Measurements from ENCODE around the gene PLA2G4B. TPM values are rescaled to one million over a fixed set of nuclear protein-coding genes. Genes with fewer than 3 reads are reported as not detected.

PLA2G4B gene
- polyA plus RNA-seq, 2 donors, result 31.6 to 48.1 TPM

DNA sequence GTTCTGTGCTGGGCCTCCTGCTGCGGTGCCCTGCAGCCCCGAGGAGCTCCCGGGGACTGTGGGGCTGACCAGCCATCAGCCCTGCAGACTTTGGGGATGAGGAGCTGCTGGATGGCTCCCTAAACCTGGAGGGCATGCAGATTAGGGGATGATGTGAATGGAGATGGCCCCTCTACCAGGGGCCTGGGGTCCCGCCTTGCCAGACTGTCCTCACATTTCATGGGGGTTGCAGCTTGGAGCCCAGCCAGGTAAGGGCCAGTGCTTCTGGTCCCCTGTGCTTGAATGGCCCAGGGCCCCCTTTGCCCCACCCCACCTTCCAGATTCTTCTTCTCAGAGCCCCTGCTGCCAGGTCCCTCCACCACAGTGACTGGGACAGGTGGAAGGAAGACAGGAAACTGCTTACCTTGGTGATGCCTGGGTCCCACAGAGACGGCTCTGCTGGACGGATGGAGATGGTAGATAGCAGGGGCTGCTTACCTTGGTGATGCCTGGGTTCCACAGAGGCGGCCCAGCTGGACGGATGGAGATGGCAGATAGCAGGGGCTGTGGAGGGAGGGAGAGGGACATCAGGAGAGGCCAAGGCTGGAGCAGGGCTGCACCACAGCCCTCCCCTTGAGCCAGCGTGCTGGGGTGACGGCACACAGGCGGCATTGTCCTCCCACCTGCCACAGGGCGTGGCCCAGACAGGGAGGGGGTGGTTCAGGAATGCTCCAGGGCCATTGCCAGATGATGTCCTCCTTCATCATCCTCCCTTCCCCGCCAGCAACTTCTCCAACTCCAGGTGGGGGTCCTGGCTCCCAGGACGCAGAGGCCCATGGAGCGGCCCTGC is 55.0 kb downstream of the PLA2G4B start, which contains the start of gene SPTBN5:
TSS of gene SPTBN5 (minus strand) at position 632 of the 829 bp plus-strand sequence. CDS start at position 76, 556 bp downstream.
- 80 to 85% methylated on average over 15 of the region's 15 CpGs for WGBS, 2 donors
- Histone ChIP-seq H3K27ac (ENCODE audit: low read depth in 2 of 2, low read length in 1 of 2) (peak within 1 kb of the TSS; percentile 65 to 76), H3K4me1 (ENCODE audit: control insufficient read depth in 2 of 2, insufficient read depth in 2 of 2, low read length in 1 of 2) (peaks cover 6 to 17% of the 10 kb centered on the region in 2 donors), H3K4me3 (ENCODE audit: low read depth in 1 of 2, low read length in 2 of 2) (peak within 1 kb of the TSS in 1 of 2 donors; percentile 17), H3K27me3 (ENCODE audit: control insufficient read depth in 1 of 2, insufficient read depth in 2 of 2, low read length in 2 of 2) (no peaks in the 10 kb centered on the region), H3K9me3 (ENCODE audit: control insufficient read depth in 2 of 2, insufficient read depth in 1 of 2, low read depth in 1 of 2, low read length in 1 of 2) (no peaks in the 10 kb centered on the region), H3K36me3 (ENCODE audit: control insufficient read depth in 2 of 2, insufficient read depth in 2 of 2, low read length in 1 of 2) (no peaks in the 10 kb centered on the region)

DNA sequence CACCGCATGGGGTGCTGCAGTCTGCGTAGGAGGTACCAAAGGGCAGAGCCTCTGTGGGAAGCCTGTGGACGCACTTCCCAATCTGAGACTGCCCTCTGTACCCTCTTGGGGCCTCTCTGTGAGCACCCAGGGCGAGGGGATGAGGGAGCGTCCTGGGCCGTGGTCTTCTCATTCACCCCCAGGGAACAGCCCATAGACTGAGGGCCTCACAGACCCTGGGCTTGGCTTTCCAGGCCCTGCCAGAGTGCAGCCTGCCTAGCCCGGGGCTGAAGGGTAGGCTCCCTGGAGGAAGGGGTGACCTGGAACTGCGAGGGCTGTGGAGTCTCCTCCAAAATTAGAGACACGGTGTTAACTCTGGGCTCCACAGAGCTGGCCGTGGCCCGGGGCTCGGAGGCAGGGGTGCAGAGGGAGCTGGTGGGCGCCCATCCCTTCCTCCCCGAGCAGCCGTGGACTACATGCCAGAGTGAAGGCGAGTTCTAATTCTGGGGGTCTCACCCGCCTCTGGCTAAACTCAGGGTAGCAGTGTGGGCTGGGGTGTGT is 55.7 kb downstream of the PLA2G4B start:
- no peaks in the 10 kb centered on the region for H3K9me3 ChIP-seq (ENCODE audit: control insufficient read depth in 2 of 2, insufficient read depth in 1 of 2, low read depth in 1 of 2, low read length in 1 of 2)
- WGBS, 2 donors, result 57 to 65% methylated on average over 17 of the region's 17 CpGs
- peak overlapping the region; percentile 65 to 71 for H3K27ac ChIP-seq (ENCODE audit: low read depth in 2 of 2, low read length in 1 of 2)
- peaks cover 6 to 17% of the 10 kb centered on the region in 2 donors for H3K4me1 ChIP-seq (ENCODE audit: control insufficient read depth in 2 of 2, insufficient read depth in 2 of 2, low read length in 1 of 2)
- H3K36me3 ChIP-seq (ENCODE audit: control insufficient read depth in 2 of 2, insufficient read depth in 2 of 2, low read length in 1 of 2), result no peaks in the 10 kb centered on the region
- peak overlapping the region in 1 of 2 donors; percentile 5 for H3K4me3 ChIP-seq (ENCODE audit: low read depth in 1 of 2, low read length in 2 of 2)
- H3K27me3 ChIP-seq (ENCODE audit: control insufficient read depth in 1 of 2, insufficient read depth in 2 of 2, low read length in 2 of 2), result no peaks in the 10 kb centered on the region

DNA sequence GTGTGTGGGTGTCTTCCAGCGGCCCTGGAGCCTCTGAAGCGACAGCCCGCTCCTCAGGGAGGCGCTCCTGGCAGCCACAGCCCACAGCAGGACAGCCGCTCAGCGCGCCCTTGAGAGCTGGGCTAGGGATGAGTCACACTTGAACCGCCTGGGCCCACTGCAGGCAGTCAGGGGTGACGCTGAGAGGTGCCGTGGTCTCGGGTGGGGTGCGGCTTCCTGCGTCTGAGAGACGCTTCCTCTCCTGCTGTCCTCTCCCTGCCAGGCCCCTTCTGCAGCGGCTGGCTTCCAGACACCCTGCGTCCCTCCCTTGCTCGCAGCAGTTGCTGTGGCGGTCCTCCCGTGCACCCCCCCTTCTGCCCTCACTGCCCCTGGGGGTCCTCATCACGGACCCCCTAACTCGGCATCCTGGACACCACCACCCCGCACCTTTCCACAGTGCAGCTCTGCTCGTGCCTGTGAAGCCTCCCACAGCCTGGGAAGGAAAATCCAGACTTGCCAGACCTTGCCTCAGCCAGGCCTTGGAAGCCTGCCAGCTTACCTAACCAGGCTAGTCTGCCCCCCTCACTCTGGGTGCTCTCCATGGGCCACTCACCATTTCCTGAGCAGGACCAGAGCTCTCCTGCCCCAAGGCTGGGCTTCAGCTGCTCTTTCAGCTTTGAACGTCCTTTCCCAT is 56.3 kb downstream of the PLA2G4B start:
- no peaks in the 10 kb centered on the region for H3K9me3 ChIP-seq (ENCODE audit: control insufficient read depth in 2 of 2, insufficient read depth in 1 of 2, low read depth in 1 of 2, low read length in 1 of 2)
- H3K4me1 ChIP-seq (ENCODE audit: control insufficient read depth in 2 of 2, insufficient read depth in 2 of 2, low read length in 1 of 2), result peaks cover 6 to 17% of the 10 kb centered on the region in 2 donors
- no peaks in the 10 kb centered on the region for H3K27me3 ChIP-seq (ENCODE audit: control insufficient read depth in 1 of 2, insufficient read depth in 2 of 2, low read length in 2 of 2)
- WGBS, 2 donors, result 16 to 26% methylated on average over 23 to 24 of the region's 24 CpGs
- peak overlapping the region; percentile 65 to 76 for H3K27ac ChIP-seq (ENCODE audit: low read depth in 2 of 2, low read length in 1 of 2)
- H3K36me3 ChIP-seq (ENCODE audit: control insufficient read depth in 2 of 2, insufficient read depth in 2 of 2, low read length in 1 of 2), result no peaks in the 10 kb centered on the region
- H3K4me3 ChIP-seq (ENCODE audit: low read depth in 1 of 2, low read length in 2 of 2), result peak overlapping the region in 1 of 2 donors; percentile 17

DNA sequence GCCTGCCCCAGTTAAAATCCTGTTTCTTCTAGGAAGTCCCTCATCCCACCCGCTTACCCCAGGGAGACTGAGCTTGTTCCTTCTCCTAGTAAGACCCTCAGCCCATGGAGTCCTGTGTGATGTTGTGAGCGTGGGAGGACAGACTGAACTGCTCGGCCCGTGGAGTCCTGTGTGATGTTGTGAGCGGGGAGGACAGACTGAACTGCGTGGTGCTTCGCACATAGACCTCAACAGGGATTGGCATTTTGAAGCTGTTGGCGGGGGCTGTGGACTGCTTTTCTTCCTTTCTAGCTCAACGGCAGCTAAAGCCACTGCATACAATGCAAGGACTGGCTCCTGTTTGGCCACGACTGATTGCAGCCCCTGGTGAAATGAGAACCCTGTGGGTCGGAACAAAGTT is 56.8 kb downstream of the PLA2G4B start:
- Histone ChIP-seq H3K4me1 (ENCODE audit: control insufficient read depth in 2 of 2, insufficient read depth in 2 of 2, low read length in 1 of 2) (peaks cover 6 to 17% of the 10 kb centered on the region in 2 donors), H3K9me3 (ENCODE audit: control insufficient read depth in 2 of 2, insufficient read depth in 1 of 2, low read depth in 1 of 2, low read length in 1 of 2) (no peaks in the 10 kb centered on the region), H3K27me3 (ENCODE audit: control insufficient read depth in 1 of 2, insufficient read depth in 2 of 2, low read length in 2 of 2) (no peaks in the 10 kb centered on the region), H3K27ac (ENCODE audit: low read depth in 2 of 2, low read length in 1 of 2) (peak overlapping the region; percentile 62 to 76), H3K4me3 (ENCODE audit: low read depth in 1 of 2, low read length in 2 of 2) (no peak overlapping the region), H3K36me3 (ENCODE audit: control insufficient read depth in 2 of 2, insufficient read depth in 2 of 2, low read length in 1 of 2) (peaks cover 0 to 2% of the 10 kb centered on the region in 2 donors)
- 95% methylated on average over 11 of the region's 11 CpGs for WGBS, 2 donors

DNA sequence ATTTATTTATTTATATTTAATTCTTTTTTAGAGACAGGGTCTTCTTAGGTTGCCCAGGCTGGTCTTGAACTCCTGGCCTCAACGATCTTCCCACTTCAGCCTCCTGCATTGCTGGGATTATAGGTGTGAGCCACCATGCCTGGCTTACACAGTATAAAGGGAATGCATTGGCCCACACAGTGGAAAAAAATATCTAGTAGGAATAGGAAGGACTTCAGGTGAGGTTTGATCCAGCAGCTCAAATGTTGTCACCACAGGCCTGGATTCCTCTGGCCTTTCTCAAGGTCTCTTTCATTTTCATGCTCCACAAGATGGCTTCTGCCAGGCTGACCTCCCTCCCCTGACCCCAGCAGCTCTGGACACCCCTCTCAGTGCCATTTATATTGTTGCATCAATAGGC is 57.3 kb downstream of the PLA2G4B start:
- Histone ChIP-seq H3K36me3 (ENCODE audit: control insufficient read depth in 2 of 2, insufficient read depth in 2 of 2, low read length in 1 of 2) (peaks cover 0 to 7% of the 10 kb centered on the region in 2 donors), H3K27ac (ENCODE audit: low read depth in 2 of 2, low read length in 1 of 2) (no peak overlapping the region), H3K27me3 (ENCODE audit: control insufficient read depth in 1 of 2, insufficient read depth in 2 of 2, low read length in 2 of 2) (no peaks in the 10 kb centered on the region), H3K4me1 (ENCODE audit: control insufficient read depth in 2 of 2, insufficient read depth in 2 of 2, low read length in 1 of 2) (peaks cover 6 to 17% of the 10 kb centered on the region in 2 donors), H3K9me3 (ENCODE audit: control insufficient read depth in 2 of 2, insufficient read depth in 1 of 2, low read depth in 1 of 2, low read length in 1 of 2) (no peaks in the 10 kb centered on the region), H3K4me3 (ENCODE audit: low read depth in 1 of 2, low read length in 2 of 2) (no peak overlapping the region)
- WGBS, 2 donors, result 95 to 100% methylated on average over 1 of the region's 1 CpG

DNA sequence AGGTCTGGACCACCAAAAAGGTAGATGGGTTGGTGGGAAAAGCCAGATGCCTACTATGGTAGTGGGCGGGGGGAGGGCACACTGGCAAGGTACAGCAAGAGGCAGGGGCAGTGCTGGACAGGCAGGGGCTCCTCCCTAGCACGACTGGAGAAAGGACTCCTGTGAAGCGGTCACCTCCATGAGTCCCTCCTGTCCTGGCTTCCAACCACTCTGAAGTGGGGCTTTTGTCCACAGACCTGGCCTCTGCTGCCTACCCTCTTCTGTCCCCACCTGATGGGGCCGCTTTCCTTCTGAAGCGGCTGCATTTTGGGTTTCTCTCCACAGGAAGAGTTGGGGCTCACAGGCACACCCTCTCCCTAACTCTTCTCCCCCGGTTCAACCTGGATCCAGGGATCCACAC is 57.9 kb downstream of the PLA2G4B start:
- H3K27ac ChIP-seq (ENCODE audit: low read depth in 2 of 2, low read length in 1 of 2), result no peak overlapping the region
- no peaks in the 10 kb centered on the region for H3K27me3 ChIP-seq (ENCODE audit: control insufficient read depth in 1 of 2, insufficient read depth in 2 of 2, low read length in 2 of 2)
- no peaks in the 10 kb centered on the region for H3K9me3 ChIP-seq (ENCODE audit: control insufficient read depth in 2 of 2, insufficient read depth in 1 of 2, low read depth in 1 of 2, low read length in 1 of 2)
- WGBS, 2 donors, result 91% methylated on average over 6 of the region's 6 CpGs
- peaks cover 6 to 17% of the 10 kb centered on the region in 2 donors for H3K4me1 ChIP-seq (ENCODE audit: control insufficient read depth in 2 of 2, insufficient read depth in 2 of 2, low read length in 1 of 2)
- peaks cover 0 to 9% of the 10 kb centered on the region in 2 donors for H3K36me3 ChIP-seq (ENCODE audit: control insufficient read depth in 2 of 2, insufficient read depth in 2 of 2, low read length in 1 of 2)
- no peak overlapping the region for H3K4me3 ChIP-seq (ENCODE audit: low read depth in 1 of 2, low read length in 2 of 2)

DNA sequence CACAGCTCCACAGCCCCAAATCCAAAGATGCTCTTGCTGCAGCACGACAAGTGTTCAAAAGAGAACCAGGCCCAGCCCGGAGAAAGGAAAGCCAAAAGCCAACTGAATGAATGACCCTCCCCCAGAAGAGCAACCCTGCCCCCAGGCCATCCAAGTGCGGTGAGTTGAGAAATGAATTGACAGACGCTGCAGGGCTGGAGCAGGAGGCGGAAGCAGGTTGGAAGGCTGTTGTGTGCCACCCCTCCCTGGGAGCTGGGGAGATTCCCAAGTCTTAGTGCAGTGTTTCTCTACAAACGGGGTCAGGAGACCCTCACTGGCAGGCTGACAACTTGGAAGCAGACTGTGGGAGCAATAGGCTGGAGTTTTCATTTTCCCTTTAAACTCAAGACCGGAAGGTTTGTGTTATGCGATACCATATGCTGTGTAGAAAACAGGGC is 58.7 kb downstream of the PLA2G4B start:
- no peak overlapping the region for H3K4me3 ChIP-seq (ENCODE audit: low read depth in 1 of 2, low read length in 2 of 2)
- H3K36me3 ChIP-seq (ENCODE audit: control insufficient read depth in 2 of 2, insufficient read depth in 2 of 2, low read length in 1 of 2), result peaks cover 0 to 13% of the 10 kb centered on the region in 2 donors
- no peak overlapping the region for H3K27ac ChIP-seq (ENCODE audit: low read depth in 2 of 2, low read length in 1 of 2)
- 61 to 64% methylated on average over 8 of the region's 8 CpGs for WGBS, 2 donors
- no peaks in the 10 kb centered on the region for H3K27me3 ChIP-seq (ENCODE audit: control insufficient read depth in 1 of 2, insufficient read depth in 2 of 2, low read length in 2 of 2)
- H3K9me3 ChIP-seq (ENCODE audit: control insufficient read depth in 2 of 2, insufficient read depth in 1 of 2, low read depth in 1 of 2, low read length in 1 of 2), result no peaks in the 10 kb centered on the region
- peaks cover 6 to 17% of the 10 kb centered on the region in 2 donors for H3K4me1 ChIP-seq (ENCODE audit: control insufficient read depth in 2 of 2, insufficient read depth in 2 of 2, low read length in 1 of 2)

Other genes with a start within 250 kb of the PLA2G4B start
- 1 to 10 TPM; 2.8 to 3.0 TPM for gene MGA, start 178.4 kb upstream of the PLA2G4B start, polyA plus RNA-seq
- gene MAPKBP1, start 64.4 kb upstream of the PLA2G4B start, polyA plus RNA-seq, result 10 to 100 TPM; 11.9 to 57.3 TPM
- gene JMJD7, start 10.8 kb upstream of the PLA2G4B start, polyA plus RNA-seq, result 10 to 100 TPM; 27.9 to 39.4 TPM
- 1 to 10 TPM; 2.7 to 9.3 TPM for gene SPTBN5, start 55.2 kb downstream of the PLA2G4B start, polyA plus RNA-seq
- 10 to 100 TPM; 12.7 to 13.4 TPM for gene EHD4, start 133.7 kb downstream of the PLA2G4B start, polyA plus RNA-seq
- gene PLA2G4E, start 182.2 kb downstream of the PLA2G4B start, polyA plus RNA-seq, result 1 to 10 TPM; 1.2 to 2.5 TPM

Measured in esophagus (tissue), 2 donors.